Measurements from ENCODE around the gene LAMA5.

The LAMA5 gene

DNA sequence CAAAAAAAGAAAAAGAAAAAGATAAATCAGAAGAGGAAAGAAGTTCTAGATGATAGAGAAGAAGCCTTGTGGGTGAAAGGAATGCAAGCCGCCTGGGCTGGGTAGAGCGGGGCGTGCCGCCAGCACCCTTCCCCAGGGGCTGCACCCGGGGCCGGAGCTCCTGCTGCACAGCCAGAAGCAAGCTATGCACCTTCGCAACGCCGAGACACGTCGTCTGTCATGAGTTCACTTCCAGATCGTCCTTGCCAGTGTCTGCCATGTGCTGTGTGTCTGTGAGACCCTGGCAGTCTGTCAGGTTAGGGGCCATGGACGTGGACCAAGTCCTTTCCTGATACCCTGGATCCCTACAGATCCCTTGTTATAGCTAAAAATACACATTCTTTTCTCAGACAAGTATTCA is 89.9 kb downstream of the LAMA5 start:
- no peak for DNase-seq

DNA sequence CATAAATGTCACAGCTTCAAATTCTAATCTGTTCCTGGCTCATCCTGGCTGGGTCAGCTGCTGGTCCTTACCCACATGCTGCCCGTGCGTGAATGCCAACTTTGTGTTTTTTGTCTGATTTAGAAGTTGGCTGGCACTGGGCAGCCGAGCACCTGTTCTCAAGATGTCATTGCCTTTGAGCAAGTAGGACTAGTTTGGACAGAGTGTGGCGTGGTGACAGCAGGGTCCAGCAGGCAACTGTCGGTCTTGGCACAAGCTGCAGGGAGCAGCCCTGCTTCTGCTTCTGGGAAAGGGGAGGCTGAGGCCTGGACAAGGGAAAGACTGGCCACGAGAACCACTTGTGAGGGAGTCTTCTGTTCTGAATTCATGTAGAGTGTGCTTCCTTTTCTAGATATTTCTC is 90.7 kb downstream of the LAMA5 start:
- no peak for DNase-seq

DNA sequence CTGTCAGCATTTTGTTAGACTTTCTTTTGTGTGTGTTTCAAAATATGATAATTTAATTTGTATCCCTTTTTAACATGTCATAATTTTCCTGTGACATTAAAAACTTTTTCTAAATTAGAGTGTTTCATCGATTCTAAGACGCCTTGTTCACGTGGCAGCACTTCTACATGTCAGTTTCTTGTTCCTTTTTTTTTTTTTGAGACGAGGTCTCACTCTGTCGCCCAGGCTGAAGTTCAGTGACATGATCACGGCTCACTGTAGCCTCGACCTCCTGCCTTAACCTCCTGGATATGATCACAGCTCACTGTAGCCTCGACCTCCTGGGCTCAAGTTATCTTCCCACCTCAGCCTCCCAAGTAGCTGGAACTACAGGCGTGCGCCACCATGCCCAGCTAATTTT is 91.9 kb downstream of the LAMA5 start:
- DNase-seq: no peak

DNA sequence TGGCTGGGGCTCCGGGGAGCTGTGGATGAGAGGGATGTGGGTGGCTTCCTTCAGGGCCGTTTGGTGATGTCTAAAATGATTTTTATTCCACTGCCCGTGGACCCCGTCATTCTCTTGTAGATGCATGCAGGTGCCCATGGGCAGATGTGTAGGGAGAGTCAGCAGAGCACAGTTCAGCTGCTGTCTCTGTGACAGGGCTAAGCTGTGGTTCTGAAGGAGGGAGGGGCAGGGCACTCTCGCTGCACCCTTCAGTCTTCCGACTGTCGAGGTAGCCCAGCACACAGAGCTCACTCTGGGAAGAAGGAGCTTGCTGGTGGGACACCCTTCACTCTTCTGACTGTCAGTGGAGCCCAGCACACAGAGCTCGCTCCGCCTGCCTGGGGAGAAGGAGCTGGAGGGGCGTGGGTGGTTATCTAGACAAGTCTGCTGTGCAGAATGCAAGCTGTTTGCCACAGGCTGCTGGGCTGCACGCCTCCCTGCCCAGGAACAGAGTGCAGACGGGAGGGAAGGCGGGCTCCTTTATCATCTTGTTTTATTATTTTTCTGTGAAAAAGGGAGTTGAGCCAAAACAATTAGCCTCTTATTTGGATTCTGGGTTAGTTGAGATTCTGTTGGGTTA is 92.7 kb downstream of the LAMA5 start:
- DNase-seq: no peak

DNA sequence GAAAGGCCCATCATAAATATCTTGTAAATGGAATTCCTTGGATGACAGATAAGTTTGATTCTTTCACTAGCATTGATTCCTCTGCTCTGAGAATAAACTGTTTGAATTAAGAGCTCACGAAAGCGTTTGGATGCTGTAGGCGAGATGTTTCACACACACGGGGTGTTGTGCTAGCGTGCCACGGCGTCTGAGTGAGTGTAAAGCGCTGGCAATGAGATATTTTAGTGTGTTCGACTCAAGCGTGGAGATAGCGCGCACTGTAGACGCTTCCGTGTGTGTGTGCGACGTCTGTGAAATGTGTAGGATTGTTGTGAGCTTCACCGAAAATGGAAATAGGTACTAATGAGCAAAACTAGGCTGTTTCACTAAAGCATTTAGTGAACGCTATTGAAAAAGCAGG is 93.7 kb downstream of the LAMA5 start:
- no peak for DNase-seq

DNA sequence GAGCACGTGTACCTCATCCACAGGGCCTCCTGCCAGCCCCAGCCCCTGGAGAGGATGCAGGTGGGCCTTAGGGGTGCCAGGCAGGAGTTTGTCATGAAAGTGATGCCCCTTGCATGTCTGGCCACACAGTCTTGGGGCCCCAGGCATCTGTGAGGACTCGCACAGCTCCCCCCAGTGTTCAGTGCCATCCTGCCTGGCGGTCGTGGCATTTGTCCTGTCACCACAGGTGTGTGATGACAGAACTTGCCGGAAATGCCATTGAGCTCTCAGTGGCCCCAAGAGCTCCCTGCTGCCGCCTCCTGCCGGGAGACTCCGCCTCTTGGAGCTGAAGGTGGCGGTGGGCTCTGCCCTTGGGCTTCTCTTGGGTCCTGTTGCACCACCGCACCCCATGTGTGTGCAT is 94.9 kb downstream of the LAMA5 start:
- DNase-seq: no peak

DNA sequence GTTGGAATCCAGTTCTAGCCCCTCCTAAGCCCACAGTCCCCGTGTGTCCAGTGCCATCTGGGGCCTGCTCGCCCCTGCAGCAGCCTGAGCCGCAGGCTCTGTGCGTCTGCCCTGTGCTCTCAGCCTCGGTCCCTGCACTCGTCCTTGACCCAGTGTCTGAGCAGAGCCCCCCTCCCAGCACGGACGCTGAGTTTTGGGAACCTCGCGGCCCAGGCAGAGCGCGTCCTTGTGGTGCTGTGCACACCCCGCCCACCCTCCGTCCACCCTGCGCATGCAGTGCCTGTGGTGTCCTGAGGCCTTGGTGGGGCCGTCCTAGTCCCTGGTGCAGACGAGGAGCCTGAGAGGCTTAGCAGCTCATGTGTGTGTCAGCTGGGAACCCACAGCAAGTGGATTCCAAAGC is 97.2 kb downstream of the LAMA5 start:
- DNase-seq: peak; percentile 24

DNA sequence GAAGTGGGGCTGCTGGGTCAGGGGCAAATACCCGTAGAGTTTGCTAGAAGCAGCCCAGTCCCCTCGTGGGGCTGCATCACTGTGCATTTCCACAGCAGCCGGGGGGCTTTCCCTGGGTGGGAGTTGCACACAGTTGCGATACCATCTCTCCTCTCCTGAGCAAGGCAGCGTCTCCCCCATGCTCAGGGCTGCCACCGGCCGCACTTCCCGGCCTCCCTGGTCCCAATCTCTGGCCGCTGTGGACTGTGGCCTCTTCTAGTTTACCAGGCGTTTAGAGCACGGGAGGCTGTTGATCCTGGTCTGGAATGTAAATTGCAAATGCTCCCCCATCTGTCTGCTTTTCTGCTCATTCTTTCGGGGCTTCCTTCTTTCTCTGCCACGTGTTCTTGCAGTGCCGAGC is 97.7 kb downstream of the LAMA5 start:
- peak; percentile 14 for DNase-seq

DNA sequence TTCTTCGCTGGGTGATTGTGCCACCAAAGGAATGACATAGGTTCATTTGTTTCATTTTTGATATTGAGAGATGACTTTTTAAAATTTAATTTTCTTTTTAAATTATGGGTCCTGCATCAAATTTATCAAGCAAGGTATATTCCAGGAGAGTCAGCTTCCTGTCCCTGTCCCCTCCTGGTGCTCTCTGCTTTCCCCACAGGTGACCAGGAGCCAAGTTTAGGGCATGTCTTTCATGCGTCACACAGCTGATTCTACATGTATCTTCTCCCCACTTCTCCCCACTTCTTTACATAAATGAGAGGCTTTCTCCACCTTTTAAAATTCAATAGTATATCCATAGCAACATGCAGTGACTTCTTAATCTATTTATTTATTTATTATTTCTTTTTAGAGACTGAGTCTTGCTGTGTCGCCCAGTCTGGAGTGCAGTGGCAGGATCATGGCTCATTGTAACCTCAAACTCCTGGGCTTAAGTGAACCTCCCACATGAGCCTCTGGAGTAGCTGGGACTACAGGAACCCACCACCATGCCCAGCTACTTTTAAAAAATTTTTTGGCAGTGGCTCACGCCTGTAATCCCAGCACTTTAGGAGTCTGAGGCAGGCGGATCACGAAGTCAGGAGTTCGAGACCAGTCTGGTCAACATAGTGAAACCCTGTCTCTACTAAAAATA is 98.7 kb downstream of the LAMA5 start:
- no peak for DNase-seq

DNA sequence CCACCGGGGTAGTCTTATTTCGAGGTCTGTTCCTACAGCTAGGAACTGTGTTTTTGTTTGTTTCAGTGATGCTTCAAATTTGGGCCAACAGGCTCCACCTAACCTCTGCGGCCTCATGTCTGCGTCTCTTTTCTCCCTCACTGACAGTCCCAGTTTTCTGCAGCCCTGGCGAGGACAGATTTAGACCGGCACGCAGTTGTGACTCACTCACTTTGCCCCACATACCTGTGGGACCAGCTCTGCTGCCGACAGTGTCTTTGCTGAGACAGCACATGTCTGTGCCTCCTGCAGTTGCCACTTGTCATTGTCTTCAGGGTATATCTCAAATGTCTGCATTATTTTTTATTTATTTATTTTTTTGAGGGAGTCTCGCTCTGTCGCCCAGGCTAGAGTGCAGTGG is 99.6 kb downstream of the LAMA5 start:
- no peak for DNase-seq

DNA sequence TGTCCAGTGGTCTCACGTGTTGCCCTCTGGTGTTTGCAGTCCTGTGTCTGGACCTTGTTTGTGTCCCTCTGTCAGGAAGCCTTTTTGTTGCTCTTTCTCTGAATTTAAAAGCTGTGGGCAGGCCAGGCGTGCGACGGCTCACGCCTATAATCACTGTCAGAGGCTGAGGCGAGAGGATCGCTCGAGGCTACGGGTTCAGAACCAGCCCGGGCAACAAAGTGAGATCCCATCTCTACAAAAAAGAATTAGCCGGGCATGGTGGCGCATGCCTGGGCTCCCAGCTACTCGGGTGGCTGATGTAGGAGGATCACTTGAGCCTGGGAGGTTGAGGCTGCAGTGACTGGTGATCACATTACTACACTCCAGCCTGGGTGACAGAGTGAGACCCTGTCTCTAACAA is 100.3 kb downstream of the LAMA5 start:
- no peak for DNase-seq

DNA sequence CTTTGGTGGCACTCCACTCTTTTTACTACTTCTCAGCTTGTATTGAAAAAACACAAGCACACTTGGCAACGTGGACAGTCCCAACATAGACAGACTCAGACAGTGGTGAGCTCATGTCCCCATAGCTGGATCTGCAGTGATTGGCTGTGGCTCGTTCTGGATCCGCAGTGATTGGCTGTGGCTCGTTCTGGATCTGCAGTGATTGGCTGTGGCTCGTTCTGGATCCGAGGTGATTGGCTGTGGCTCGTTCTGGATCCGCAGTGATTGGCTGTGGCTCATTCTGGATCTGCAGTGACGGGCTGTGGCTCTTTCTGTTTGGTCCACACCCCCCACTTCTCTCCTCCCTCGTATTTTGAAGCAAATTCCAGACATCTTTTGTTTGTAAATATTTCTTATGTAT is 100.8 kb downstream of the LAMA5 start:
- DNase-seq: peak; percentile 12

DNA sequence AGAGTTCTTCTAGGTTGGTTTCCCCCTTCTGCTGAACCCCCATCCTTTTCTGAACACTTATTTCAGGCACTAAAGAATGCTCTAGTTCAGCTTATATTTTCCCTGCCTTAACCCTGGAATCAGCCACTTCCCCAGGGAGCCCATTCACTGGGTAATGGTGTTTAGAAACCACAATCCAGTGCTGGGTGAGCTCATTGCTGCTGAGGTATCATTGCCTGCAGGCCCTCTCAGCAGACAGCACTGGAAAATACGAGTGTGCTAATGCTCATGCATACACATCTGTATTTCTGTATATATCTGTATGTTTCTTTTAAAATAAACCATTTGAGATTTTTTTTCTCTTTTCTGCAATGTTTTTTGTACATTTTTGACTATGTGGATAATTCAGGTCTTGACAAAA is 101.7 kb downstream of the LAMA5 start:
- DNase-seq: no peak

DNA sequence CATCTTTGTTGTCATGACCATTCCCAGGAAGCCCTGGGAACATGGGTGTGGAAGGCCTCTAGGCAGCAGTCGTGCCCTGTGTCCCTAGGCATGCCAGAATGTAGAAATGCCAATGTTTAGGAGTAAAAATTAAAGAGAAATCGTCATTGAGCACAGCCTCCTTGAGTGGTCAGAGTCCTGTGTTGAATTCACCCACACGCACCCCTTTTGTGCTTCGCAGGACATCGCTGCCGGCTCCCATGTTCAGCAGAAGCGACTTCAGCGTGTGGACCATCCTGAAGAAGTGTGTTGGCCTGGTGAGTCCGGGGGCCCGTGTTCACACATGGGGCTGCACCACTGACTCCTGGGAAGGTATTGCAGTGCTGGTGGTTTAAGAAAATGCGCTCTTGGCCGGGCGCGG is 103.7 kb downstream of the LAMA5 start:
- DNase-seq: no peak

DNA sequence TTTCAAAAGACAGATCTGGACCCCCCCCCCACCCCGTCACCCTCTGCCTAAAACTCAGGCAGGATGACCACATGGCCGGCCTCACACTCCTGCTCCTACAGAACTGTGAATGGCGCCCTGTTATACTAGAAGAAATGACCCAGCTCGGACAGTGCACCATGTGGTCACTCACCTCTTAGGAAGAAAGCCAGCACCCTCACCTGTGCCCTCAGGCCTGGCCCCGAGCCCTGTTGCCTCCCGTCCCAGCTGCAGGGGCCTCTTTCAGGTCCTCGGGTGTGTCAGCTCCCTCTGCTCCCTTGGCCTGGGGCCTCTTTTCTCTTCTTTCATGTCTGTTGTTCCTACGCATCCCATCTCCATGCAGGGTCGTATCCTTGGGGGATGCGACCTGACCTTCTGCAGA is 105.0 kb downstream of the LAMA5 start:
- DNase-seq: no peak

DNA sequence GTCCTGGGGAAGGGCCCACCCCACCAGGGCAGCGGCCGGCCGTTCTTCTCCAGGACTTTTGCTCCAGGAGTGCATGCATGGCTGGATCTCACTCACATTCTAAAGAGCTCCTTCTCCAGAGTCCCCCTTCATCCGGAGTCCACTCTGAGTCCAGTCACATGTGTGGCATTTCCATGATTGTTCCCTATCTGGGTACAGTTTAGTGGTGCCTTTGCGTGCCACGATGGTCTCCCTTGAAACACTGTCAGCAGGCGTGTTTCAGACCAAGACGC is 107.9 kb downstream of the LAMA5 start:
- no peak for DNase-seq

Measured in NCI-H82 (cell line).